GM21423 (cell line): ENCODE measurements around the gene KAT7.
"Not testable (repeated sequence)": the region's sequence is repeated elsewhere in the genome, so short reads cannot be mapped to it uniquely, and the experiment has no call there.

ENCODE experiments used
- ATAC-seq: cut with Tn5 transposase; IDR thresholded peaks from one replicate; pipeline ENCODE4 v1.9.1; 2021; ENCODE audit warnings: mild to moderate bottlenecking, moderate library complexity; ENCODE audit not compliant: unreplicated experiment

Gene KAT7

DNA sequence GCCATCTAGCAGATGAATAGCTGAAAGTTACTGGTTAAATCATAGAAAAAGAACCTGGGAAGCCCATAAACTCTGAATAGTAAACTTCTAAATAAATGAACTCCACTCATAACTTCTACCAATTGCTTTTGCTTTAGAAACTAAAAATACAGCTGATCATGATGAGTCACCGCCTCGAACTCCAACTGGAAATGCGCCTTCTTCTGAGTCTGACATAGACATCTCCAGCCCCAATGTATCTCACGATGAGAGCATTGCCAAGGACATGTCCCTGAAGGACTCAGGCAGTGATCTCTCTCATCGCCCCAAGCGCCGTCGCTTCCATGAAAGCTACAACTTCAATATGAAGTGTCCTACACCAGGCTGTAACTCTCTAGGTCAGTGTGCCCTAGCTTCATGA, 9.7 kb downstream of the KAT7 start:
- ATAC-seq = no peak

DNA sequence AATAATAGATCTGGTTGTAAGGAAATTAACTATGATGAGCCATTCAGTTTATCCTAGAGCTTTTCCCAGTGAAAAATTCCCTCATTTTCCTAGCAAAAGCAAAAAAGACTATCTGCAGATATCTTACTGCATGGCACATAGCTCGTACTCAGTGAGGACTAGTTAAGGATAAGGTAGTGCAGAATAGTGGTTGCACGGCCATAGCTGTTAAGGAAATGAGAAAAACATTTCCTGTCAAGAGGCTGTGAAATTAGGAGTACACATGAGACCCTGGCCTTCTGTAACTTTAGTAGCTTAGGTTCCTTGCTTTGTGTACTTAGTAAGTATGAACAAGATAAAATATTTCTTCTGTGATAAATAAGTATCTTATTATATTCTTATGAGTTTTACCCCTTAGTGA, 10.3 kb downstream of the KAT7 start:
- ATAC-seq = no peak

DNA sequence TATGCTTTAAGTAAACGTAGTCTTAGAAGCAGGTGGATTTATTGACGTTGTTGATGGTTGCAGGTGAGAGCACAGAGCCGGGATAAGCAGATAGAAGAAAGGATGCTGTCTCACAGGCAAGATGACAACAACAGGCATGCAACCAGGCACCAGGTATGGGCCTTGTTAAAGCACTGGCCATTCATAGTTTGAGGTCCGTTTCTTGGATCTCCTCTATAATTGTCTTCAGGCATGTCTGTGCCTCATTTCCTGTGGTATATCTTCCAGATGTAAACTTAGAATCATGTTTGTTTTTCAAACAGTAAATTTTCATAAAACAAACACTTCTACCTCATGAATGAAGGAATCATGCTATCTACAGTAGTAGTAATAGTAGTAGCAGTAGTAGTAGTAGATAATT, 20.6 kb downstream of the KAT7 start:
- ATAC-seq = no peak

DNA sequence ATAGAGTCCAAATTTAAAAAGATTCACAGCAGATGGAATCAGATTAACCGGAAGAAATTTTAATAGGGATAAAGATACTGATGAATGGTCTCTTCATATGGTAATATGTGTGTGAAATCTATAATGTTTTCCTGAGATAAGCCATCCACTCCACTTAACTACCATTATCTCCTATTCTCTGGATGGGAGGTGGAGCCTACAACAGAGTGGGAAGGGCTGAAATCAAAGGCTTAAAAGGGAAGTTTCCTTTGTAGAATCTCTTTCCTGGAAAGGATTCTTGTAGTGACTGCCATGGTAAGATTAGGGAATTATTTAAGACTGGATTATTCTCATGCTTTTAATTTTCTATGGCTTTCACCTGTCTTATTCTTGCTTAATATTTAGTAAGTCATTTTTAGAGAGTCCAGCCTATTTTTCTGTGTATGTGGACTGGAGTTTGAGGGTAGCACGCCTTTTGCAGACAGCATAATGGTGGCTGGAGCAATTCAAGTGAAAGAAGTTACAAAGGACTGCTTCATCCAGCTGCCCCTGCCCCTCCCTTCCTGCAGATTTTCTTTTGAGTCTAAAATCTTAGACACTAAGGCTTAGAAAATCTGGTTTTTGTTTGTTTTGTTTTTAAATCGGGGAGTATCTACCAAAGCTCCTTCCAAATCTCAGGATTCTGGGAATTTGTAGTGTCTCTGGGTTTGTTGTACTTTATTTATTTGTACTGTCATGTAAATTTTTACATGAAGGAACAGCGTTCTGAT, 26.5 kb downstream of the KAT7 start:
- no peak for ATAC-seq

DNA sequence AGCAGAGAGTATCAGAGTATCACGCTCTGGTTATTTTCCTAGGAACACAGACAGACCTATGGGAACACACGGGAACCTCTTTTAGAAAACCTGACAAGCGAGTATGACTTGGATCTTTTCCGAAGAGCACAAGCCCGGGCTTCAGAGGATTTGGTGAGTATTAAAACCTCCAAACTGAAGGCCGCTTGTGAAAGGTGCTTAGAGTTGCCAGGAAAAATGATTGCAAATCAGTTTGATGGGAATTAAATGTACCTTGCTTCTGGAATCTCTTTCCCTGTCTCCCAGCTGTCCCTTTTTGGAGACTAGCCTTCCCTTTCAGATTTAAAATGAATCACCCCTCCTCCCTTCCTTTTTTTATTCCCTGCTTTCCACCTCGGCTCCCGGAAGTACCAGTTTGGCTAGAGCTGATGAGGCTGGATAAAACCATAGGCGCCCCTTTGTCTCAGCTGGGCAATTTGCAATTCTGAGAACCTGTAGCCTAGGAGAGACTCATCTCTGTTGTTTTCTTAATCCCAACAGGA, 27.3 kb downstream of the KAT7 start:
- ATAC-seq = no peak

DNA sequence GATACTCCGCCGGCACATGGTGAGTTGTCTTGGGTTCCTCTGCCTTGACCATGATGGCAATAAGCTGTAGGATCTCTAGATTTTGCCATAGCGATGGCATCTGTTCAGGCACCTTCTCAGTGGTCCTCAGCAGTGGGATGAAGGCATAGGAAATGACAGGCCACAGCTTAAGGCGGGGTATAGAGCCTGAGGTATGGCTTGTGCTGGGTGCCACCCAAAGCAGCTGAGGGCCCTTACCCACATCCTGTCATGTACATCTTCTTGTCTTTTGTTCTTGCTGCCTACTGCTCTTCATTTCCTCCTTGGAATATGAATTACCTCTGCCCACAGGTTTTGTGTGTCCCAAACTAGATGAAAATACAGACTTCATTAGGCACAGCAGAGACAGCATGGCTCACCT, 29.5 kb downstream of the KAT7 start:
- ATAC-seq = no peak

DNA sequence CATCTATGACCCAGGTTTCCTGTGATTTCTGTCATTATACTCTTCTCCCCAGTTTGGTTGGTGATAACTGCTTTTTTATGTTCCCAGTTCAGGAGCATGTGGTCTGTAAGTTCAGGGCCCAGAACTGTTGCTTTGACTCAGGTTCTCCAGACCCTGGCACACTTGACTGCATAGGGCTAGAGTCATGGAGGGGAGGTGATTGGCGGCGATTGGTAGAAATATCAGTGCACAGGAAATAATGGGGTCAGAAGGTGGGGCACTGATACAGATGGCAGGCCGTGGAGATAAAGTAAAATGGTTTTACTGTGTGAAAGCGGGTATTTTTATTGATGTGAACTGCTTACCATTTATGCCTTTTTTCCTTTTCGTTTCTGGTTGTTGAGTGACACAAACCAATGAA, 30.7 kb downstream of the KAT7 start:
- no peak for ATAC-seq

DNA sequence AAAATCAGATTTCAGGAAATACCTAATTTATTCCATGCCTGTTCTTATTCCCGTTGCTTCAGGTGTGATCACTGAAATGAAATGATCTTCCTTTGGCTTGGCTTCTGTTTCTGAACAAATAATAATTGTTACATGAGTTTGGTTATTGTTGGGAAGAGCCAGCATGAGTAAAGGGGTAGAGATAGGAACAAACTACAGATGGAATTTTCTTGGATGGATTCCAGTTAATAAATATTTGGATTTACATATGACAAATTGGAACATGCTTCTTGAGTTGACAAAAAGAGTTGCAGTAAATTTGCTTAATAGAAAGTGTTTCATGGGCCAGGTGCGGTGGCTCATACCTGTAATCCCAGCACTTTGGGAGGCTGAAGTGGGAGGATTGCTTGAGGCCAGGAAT, 31.2 kb downstream of the KAT7 start:
- no peak for ATAC-seq

DNA sequence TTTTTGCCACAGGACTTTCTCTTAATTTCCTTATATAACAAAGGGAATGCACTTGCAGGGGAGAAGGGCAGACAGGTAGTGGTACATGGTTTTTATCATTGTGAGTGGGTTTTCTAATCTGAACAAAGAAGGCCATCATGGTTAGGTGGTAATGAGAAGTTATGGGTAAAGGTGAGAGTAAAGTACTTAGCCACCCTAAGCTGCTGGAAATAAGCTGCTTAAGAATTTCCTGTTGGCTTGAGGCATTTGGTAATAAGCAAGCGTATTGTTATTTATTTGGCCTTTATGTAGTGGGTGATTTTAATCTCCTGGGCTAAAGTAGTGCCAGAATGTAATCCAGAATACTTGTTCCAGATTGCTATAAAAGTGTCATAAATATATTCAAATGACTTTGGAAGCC, 32.3 kb downstream of the KAT7 start:
- ATAC-seq = no peak

DNA sequence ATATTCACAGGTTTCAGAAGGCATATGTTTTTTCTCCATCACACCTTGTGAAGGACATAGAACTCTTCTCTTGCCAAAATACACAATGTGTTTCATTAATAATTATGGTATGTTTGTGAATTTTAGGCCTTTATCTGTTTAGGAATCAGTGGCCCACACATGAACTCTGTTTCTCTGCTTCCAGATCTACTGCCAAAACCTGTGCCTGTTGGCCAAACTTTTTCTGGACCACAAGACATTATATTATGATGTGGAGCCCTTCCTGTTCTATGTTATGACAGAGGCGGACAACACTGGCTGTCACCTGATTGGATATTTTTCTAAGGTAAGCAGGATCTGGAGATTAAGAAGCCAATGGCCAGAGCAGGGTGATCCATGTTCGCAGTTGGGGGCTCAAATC, 33.0 kb downstream of the KAT7 start:
- no peak for ATAC-seq

DNA sequence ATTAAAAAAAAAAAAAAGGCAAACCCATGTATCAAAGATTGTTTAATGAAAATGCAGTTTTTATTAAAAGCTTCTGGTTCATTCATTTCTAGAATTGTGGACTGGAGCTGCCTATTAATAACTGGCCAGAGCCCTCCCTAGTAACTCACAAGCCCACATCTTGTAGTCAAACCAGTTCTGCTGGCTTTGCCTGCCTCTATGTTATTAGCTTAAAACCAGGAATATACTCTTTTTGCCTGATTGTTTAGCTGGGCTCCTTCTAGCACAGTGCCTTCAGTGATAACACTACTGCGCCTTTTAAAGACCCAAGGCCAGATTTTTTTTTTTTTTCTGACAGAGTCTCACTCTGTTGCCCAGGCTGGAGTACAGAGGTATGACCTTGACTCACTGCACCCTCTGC, 33.4 kb downstream of the KAT7 start:
- no peak for ATAC-seq

DNA sequence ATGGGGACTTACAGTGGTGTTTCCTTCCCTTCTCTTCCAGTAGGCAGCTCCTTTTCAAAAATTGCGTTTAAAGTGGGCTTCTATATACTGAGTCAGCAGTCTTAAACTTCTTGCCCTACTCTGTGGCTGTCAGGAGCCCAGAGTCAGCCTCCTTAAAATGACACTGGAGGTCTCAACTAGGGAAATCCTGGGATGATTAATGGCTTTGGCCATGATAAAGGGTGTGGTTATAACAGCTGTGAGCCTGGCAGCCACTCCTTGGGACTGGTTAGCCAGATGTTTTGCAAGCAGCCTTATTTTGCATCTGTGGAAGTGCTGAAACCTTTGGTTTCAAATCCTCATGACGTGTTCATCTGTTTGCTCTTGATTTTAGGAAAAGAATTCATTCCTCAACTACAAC, 34.3 kb downstream of the KAT7 start:
- ATAC-seq = no peak

DNA sequence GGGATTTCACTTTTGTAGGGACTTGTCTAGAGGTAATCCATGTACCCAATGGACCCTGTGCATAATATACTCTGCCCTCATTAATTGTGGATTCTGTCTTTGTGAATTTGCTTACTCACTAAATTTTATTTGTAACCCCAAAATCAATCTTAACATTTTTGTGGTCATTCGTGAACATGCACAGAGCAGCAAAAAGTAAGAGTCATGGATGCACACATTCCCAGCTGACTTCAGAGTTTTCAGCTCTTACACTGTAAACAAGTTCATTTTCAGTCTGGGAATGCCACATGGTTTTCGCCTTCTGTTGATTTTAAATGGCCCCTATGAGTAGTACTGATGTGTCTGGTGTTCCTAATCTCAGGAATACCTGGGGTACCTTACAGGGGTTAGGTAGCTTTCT, 35.1 kb downstream of the KAT7 start:
- no peak for ATAC-seq

DNA sequence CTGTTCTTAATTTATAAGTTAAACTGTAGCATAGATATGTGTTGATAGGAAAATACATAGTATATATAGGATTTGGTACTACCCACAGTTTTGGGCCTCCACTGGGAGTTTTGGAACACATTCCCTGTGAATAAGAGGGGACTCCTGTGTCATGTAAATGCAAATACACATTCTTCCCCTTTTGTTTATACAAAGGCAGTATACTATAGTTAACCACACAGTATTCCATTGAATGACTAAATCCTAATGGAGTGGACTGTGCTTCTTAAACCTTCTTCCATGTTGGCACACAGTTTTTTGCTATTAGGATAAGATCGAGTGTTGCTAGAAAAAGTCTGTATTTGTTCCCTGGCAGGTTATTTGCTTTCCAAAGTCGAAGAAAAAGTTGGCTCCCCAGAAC, 37.2 kb downstream of the KAT7 start:
- ATAC-seq = no peak

DNA sequence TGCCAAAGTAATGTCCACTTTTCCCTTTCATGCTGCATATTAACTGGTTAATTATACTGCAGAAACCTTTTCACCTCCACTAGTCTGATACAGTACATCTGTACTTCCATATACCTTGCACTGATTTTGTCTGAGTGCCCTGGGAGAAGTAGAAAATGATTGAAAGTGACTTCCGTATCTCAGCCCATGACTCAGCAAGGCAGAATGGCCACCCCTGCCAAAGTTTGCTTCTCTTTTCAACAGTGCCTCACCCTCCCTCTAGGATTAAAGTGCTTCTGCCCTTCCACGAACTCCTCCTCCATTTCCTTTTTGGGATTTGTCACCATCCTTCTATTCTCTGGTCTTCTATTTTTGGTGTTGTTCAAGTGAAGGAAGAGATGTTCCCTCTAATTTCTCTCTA, 39.8 kb downstream of the KAT7 start:
- ATAC-seq = not testable (repeated sequence)

DNA sequence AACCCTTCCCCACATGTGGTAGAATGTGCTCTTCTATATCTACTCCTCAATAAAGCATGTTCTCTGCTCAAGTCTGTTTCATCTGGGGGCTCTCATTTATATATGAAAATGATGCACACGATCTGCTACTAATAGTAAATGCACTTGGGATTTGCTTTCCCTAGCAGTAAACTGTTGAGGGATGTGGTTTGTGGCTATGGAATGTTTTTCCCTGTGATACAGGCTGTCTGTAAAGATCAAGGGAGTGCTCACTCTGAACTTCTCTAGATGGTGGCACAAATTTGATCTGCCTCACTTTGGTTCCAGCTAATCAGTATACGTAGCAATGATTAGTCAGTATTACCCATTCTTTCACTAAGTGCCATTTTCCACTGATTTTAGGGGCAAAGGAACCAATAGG, 40.5 kb downstream of the KAT7 start:
- ATAC-seq = no peak

DNA sequence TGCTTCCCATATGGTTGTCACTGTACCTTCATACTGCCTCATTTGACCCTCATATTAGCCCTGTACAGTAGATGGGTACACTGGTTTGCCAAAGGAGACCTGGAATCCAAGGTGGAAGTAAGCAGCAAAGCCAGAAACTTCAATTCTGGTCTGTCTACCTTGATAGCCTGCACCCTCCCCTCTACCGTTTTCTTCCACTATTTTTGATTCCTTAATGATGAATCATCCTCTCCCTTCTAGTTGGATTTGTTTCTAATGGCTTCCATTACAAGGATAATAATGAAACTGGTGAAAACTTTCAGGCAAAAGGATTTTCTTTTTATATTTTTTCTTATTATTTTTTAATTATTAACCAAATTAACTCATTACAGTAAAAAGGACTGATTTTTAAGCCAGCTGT, 42.1 kb downstream of the KAT7 start:
- no peak for ATAC-seq

DNA sequence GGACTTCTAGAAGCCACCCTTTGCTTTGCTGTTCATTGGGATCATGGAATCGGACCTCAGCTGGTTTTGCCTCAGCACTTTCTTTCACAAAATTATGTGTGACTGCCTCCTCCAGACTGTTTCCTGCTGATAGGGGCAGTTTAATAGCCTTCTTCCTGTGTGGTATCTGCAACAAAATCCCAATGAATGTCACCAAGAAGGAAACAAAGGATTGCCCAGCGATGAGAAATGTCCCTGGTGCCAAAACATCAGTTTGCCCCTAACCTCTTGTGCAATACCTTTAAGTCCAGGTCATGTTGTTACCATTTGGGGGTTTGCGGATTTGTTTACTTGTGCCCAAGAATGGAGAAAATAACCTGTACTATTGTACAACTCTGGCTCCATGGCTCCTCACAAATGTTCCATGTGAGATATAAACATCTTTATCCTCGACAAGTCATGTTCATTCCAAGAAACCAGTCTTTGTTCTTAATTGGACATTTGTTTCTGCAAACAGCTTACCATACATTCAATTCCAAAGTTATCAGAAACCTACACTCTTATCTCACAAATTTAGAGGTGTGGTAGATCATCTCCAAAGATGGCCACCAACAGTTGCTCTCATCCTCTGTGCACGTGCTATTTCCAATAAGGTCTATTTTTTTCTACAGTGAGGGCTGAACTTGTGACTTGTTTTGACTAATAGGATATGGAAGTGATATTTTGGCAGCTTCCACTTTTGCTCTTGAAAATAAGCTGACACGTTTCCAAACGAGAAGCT, 44.5 kb downstream of the KAT7 start:
- ATAC-seq = no peak

DNA sequence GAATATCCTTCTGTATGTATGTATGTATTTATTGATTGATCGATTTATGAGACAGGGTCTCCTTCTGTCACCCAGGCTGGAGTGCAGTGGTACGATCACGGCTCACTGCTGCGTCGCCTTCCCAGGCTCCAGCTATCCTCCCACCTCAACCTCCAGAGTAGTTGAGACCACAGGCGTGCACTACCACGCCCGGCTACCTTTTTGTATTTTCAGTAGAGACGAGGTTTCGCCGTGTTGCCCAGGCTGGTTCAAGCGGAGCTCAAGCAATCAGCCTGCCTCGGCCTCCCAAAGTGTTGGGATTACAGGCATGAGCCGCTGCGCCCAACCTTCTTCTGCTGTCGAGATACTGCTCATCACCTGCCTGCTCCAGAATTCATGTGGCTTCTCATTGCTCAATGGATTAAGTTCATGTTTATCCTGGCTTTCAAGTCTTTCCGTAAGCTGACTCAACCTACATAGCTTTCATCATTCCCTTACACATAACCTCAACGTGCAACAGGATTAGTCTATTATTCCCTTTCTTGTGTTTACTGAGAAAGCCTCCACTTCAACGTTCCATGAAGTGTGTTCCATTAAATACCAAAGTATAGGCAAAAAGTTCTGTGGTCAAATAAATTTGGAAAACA, 45.8 kb downstream of the KAT7 start:
- ATAC-seq = no peak

DNA sequence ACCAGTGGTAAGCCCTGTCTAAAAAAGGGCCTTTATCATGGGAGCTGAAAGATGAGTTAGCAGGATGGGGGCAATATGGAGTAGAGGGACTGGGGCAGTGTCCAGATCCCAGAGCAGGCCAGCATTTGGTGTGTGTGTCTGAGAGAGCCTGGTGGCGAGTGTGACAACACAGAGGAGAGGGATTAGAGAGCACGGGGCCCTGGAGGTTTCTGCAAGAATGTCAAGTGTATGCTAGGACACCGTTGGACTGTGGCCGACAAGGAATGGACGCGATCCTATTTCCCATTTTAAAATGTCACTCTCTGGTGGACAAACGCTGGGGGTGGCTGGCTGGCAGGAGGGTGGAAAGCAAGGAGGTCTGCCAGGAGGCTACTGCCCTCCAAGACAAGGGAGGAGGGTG, 47.0 kb downstream of the KAT7 start:
- no peak for ATAC-seq

DNA sequence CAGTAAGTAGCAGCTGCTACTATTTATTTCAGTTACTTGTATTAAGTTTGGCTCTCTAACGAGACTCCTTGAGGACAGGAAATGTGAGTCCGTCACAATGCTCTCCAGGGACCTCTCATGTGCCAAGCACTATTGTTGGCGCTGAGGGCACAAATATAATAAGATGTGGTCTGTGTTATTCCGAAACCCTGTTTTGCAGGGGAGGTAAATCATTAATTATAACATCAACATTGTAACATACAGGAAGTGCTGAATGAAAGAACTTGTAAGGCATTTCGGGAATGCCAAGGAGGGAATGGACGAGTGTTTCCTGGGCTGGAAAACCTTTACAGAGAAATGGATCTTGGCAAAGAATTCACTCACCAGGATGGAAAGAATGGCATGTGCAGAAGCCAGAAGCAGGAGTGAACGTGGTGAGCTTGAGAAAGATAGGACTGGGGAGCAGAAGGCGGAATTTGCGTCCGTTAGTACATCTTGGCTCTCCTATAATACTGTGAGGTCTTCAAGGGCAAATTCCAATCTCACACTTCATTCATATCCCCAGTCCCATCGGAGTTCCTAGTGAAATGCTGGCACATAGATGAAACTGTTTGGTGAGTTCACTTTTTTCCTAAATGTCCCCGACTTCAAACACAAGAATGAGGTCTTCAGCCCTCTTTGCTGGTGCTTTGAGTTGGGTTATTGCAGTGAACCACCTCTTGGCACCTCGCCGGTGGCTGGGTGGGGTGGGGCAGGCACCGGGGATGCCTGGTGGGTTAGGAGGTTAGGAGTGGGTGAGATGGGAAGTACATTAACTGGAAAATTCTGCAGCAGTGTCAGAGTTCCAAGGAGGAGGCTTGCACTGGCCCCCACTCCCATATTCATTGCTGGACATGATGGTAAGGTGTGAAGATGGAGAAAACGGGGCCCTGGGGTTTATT, 47.9 kb downstream of the KAT7 start:
- ATAC-seq = no peak
